ENCODE measurements around the gene LAPTM5. TPM values are rescaled to one million over a fixed set of nuclear protein-coding genes. Genes with fewer than 3 reads are reported as not detected.

The LAPTM5 gene
- total RNA-seq, 1 experiment from 2014 or later: 0.15 TPM

DNA sequence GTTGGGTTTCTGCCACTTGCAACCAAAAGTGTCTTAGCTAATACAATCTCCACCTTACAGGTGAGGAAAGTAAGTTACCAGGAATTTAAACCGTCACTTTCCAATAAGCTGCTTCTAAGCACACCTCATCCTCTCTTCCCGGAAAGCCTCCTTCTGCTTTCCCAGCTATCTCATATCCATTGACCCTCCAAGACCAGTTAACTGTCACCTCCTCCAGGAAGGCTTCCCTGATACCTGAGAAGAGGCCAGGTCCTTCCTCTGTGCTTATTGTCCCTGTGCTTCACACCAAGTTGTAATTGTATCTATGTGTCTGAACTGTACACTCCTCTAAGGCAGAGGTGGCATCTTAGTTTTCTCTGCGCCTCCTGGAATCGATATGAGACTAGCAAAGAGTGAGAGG, 23.0 kb downstream of the LAPTM5 start:
- Histone ChIP-seq H3K27me3 (ENCODE audit: insufficient read depth, low read length) (no peaks in the 10 kb centered on the region), H2BK20ac (ENCODE audit: low read depth, low read length, poor library complexity, severe bottlenecking) (no peak overlapping the region), H2BK15ac (ENCODE audit: low read depth, low read length) (no peak overlapping the region), H2BK5ac (ENCODE audit: insufficient read length, low read length) (no peak overlapping the region), H3K9me3 (ENCODE audit: control insufficient read depth, low read depth, low read length) (no peaks in the 10 kb centered on the region), H4K20me1 (ENCODE audit: control insufficient read depth, insufficient read depth, insufficient read length) (no peaks in the 10 kb centered on the region), H3K27ac (ENCODE audit: insufficient read length, low read depth, low read length) (no peak overlapping the region), H4K5ac (ENCODE audit: insufficient read length, low read depth, low read length) (no peak overlapping the region), H2BK12ac (ENCODE audit: insufficient read length, low read depth, low read length) (no peak overlapping the region), H4K91ac (ENCODE audit: insufficient read length, low read depth, low read length) (no peak overlapping the region), H3K4ac (ENCODE audit: low read depth, low read length) (no peak overlapping the region), H3K56ac (ENCODE audit: insufficient read length, low read depth, low read length) (no peak overlapping the region), H2AFZ (ENCODE audit: low read length) (no peak overlapping the region), H2AK5ac (ENCODE audit: insufficient read length, low read length) (no peak overlapping the region), H4K8ac (replicated peaks; ENCODE audit: insufficient read length, low read depth, low read length) (no peak overlapping the region), H3K23me2 (ENCODE audit: insufficient read length, low read depth, low read length, poor library complexity, severe bottlenecking) (no peaks in the 10 kb centered on the region), H3K79me1 (ENCODE audit: insufficient read depth, low read depth, low read length, poor library complexity, severe bottlenecking) (no peaks in the 10 kb centered on the region), H3K18ac (ENCODE audit: insufficient read length, low read depth, low read length) (no peak overlapping the region), H3K9ac (ENCODE audit: extremely low read depth, insufficient read length, low read length) (no peak overlapping the region), H2BK120ac (ENCODE audit: low read depth, low read length, poor library complexity, severe bottlenecking) (no peak overlapping the region), H3K23ac (ENCODE audit: insufficient read length, low read depth, low read length) (no peak overlapping the region), H3K4me1 (ENCODE audit: insufficient read depth, low read length) (no peaks in the 10 kb centered on the region), H3K14ac (ENCODE audit: insufficient read depth, low read length) (no peak overlapping the region), H3T11ph (ENCODE audit: low read length) (no peak overlapping the region), H3K4me2 (ENCODE audit: insufficient read depth, insufficient read length, low read length) (no peak overlapping the region), H3K79me2 (ENCODE audit: insufficient read depth, low read length) (no peaks in the 10 kb centered on the region)
- no peaks in the 10 kb centered on the region for H3K36me3 Mint-ChIP-seq (ENCODE audit: insufficient read depth in 1 of 3, low read depth in 3 of 3)
- DNase-seq: no peak
- WGBS (ENCODE audit: extremely low coverage, insufficient read length, low lambda C conversion rate): no CpG with 5 or more reads among the region's 4 CpGs
- TF ChIP-seq, protein P1, sequence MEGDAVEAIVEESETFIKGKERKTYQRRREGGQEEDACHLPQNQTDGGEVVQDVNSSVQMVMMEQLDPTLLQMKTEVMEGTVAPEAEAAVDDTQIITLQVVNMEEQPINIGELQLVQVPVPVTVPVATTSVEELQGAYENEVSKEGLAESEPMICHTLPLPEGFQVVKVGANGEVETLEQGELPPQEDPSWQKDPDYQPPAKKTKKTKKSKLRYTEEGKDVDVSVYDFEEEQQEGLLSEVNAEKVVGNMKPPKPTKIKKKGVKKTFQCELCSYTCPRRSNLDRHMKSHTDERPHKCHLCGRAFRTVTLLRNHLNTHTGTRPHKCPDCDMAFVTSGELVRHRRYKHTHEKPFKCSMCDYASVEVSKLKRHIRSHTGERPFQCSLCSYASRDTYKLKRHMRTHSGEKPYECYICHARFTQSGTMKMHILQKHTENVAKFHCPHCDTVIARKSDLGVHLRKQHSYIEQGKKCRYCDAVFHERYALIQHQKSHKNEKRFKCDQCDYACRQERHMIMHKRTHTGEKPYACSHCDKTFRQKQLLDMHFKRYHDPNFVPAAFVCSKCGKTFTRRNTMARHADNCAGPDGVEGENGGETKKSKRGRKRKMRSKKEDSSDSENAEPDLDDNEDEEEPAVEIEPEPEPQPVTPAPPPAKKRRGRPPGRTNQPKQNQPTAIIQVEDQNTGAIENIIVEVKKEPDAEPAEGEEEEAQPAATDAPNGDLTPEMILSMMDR (conservative IDR thresholded peaks at IDR 0.05): no peak
- peaks cover 16 to 17% of the 10 kb centered on the region in 2 experiments for H3K4me1 Mint-ChIP-seq
- no peaks in the 10 kb centered on the region for H3K9me3 Mint-ChIP-seq
- no peak overlapping the region for H3K4me3 Mint-ChIP-seq
- H3K27me3 Mint-ChIP-seq (ENCODE audit: low read depth): peaks cover 7% of the 10 kb centered on the region
- H3K27ac Mint-ChIP-seq: no peak overlapping the region
